Keratinocyte (primary cell): ENCODE results near the gene SHROOM3. TPM values are rescaled to one million over a fixed set of nuclear protein-coding genes. Genes with fewer than 3 reads are reported as not detected.

ENCODE experiments used
- DNase-seq: peaks from one replicate; pipeline ENCODE4 v3.0.0-alpha.2; 2011; ENCODE audit warnings: low read depth, missing footprints, low spot score
- FAIRE-seq: peaks from 2 replicates; lab custom pipeline; 2011; peaks lifted over from hg19 to GRCh38; lab: Jason Lieb, UNC
- H2AFZ ChIP-seq: 2 replicates; pipeline ENCODE4 v1.6.0; 2012; ENCODE audit warnings: low read length, control low read depth, inconsistent platforms; ENCODE audit not compliant: control insufficient read depth
- H3K27ac ChIP-seq: 2 replicates; pipeline ENCODE4 v1.5.1; 2011; ENCODE audit warnings: low read length; ENCODE audit not compliant: control insufficient read depth, insufficient read depth
- H3K27me3 ChIP-seq: 3 replicates; pipeline ENCODE4 v1.6.0; 2011; ENCODE audit warnings: low read length; ENCODE audit not compliant: control insufficient read depth, insufficient read depth; ENCODE audit errors: extremely low read depth
- H3K36me3 ChIP-seq, 2 experiments: 2 replicates in 1 of 2; 3 replicates in 1 of 2; pipeline ENCODE4 v1.5.1; 2011; ENCODE audit warnings: low read length in 2 of 2, mild to moderate bottlenecking in 1 of 2; ENCODE audit not compliant: control insufficient read depth in 2 of 2, insufficient read depth in 2 of 2; ENCODE audit errors: extremely low read depth in 1 of 2
- H3K4me1 ChIP-seq: 3 replicates; pipeline ENCODE4 v1.5.1; 2011; ENCODE audit warnings: low read length; ENCODE audit not compliant: control insufficient read depth, insufficient read depth; ENCODE audit errors: extremely low read depth
- H3K4me2 ChIP-seq: 3 replicates; pipeline ENCODE4 v1.6.0; 2011; ENCODE audit warnings: low read depth, low read length; ENCODE audit not compliant: control insufficient read depth, insufficient read depth; ENCODE audit errors: extremely low read depth
- H3K4me3 ChIP-seq, 3 experiments: fragments of 200-600 bp in 1 of 3; sonication (generic) in 1 of 3; 2 replicates in 2 of 3; 3 replicates in 1 of 3; pipeline ENCODE4 v1.5.1; 2011 to 2016; ENCODE audit warnings: low read length in 3 of 3, mild to moderate bottlenecking in 3 of 3, control low read depth in 2 of 3, inconsistent platforms in 1 of 3, low read depth in 1 of 3, mixed read lengths in 1 of 3, mixed run types in 1 of 3, moderate library complexity in 1 of 3; ENCODE audit not compliant: control insufficient read depth in 2 of 3, insufficient read depth in 2 of 3; ENCODE audit errors: extremely low read depth in 1 of 3
- H3K79me2 ChIP-seq: 2 replicates; pipeline ENCODE4 v1.6.0; 2012; ENCODE audit warnings: low read length; ENCODE audit not compliant: control insufficient read depth, insufficient read depth
- H3K9ac ChIP-seq: 3 replicates; pipeline ENCODE4 v1.6.0; 2011; ENCODE audit warnings: low read length; ENCODE audit not compliant: control insufficient read depth, insufficient read depth; ENCODE audit errors: extremely low read depth
- H3K9me1 ChIP-seq: 3 replicates; pipeline ENCODE4 v1.6.0; 2011; ENCODE audit warnings: low read length; ENCODE audit not compliant: control insufficient read depth, insufficient read depth; ENCODE audit errors: extremely low read depth
- H3K9me3 ChIP-seq: 2 replicates; pipeline ENCODE4 v1.5.1; 2012; ENCODE audit warnings: low read depth, low read length; ENCODE audit not compliant: control insufficient read depth
- H4K20me1 ChIP-seq: 3 replicates; pipeline ENCODE4 v1.6.0; 2011; ENCODE audit warnings: low read length; ENCODE audit not compliant: control insufficient read depth, insufficient read depth; ENCODE audit errors: extremely low read depth
- EZH2 ChIP-seq: IDR thresholded peaks from one replicate; pipeline ENCODE4 v1.6.1; 2012; ENCODE audit warnings: inconsistent platforms, mild to moderate bottlenecking, low read length, moderate library complexity
- dilution Hi-C: fragments of 300-500 bp; cut with MboI; formaldehyde crosslinking; loops from one replicate; pipeline ENCODE4 v1.7.0; 2020; ENCODE audit warnings: low sequenced_read_pairs; ENCODE audit not compliant: extremely low pct_ligation_motif_present
- polyA plus RNA-seq, 5 experiments: library from polyadenylated mRNA; depleted of rRNA in 3 of 5; stranded (reverse) in 3 of 5; stranded (forward) in 1 of 5; unstranded in 1 of 5; fragments of >200 nt; gene quantifications; 1 replicate in 1 of 5; 2 replicates in 3 of 5; 3 replicates in 1 of 5; pipeline versions ENCODE4 v1.2.1 to v1.2.3, GENCODE V29; 2011 to 2012; ENCODE audit warnings: missing spikeins in 2 of 5, low read depth in 1 of 5, low replicate concordance in 1 of 5
- TF ChIP-seq, protein P1 (sequence below), 3 experiments: IDR thresholded peaks in 1 of 3; conservative IDR thresholded peaks in 1 of 3; optimal IDR thresholded peaks in 1 of 3; 2 replicates in 2 of 3; 3 replicates in 1 of 3; pipeline versions ENCODE3 to v1.5.1; 2011; ENCODE audit warnings: low read length in 3 of 3, mild to moderate bottlenecking in 3 of 3, moderate library complexity in 2 of 3, control low read depth in 1 of 3, inconsistent platforms in 1 of 3; ENCODE audit not compliant: insufficient read depth in 2 of 3; ENCODE audit errors: extremely low read depth in 1 of 3

SHROOM3 gene
- polyA plus RNA-seq, 1 donor (not counting 4 experiments of a cell fraction or from before 2014, with no cell fraction given) = 4.9 TPM

GRCh38 chr4:76585897-76586360 lies 150.9 kb downstream of the SHROOM3 start:
- H4K20me1 ChIP-seq = no peaks in the 10 kb centered on the region
- DNase-seq = no peak
- FAIRE-seq = peak; percentile 20
- no peaks in the 10 kb centered on the region for H3K4me1 ChIP-seq
- H3K9ac ChIP-seq = peak overlapping the region; percentile 48
- H3K27me3 ChIP-seq = peaks cover 18% of the 10 kb centered on the region
- dilution Hi-C loops = no loop called here
- no peaks in the 10 kb centered on the region for H3K9me3 ChIP-seq
- peak overlapping the region; percentile 86 for H2AFZ ChIP-seq
- no peak for TF ChIP-seq EZH2
- TF ChIP-seq, protein P1, sequence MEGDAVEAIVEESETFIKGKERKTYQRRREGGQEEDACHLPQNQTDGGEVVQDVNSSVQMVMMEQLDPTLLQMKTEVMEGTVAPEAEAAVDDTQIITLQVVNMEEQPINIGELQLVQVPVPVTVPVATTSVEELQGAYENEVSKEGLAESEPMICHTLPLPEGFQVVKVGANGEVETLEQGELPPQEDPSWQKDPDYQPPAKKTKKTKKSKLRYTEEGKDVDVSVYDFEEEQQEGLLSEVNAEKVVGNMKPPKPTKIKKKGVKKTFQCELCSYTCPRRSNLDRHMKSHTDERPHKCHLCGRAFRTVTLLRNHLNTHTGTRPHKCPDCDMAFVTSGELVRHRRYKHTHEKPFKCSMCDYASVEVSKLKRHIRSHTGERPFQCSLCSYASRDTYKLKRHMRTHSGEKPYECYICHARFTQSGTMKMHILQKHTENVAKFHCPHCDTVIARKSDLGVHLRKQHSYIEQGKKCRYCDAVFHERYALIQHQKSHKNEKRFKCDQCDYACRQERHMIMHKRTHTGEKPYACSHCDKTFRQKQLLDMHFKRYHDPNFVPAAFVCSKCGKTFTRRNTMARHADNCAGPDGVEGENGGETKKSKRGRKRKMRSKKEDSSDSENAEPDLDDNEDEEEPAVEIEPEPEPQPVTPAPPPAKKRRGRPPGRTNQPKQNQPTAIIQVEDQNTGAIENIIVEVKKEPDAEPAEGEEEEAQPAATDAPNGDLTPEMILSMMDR (optimal IDR thresholded peaks at IDR 0.05 in 1 of 3, IDR thresholded peaks at IDR 0.05 in 1 of 3, conservative IDR thresholded peaks at IDR 0.05 in 1 of 3; ENCODE audit: extremely low read depth in 1 of 3, insufficient read depth in 2 of 3, low read length in 3 of 3) = peak in 2 of 3 experiments; percentile 18 to 33
- peak overlapping the region; percentile 85 for H3K4me2 ChIP-seq
- no peaks in the 10 kb centered on the region for H3K79me2 ChIP-seq
- no peaks in the 10 kb centered on the region for H3K9me1 ChIP-seq
- no peak overlapping the region for H3K27ac ChIP-seq
- H3K36me3 ChIP-seq = no peaks in the 10 kb centered on the region
- H3K4me3 ChIP-seq = peak overlapping the region; percentile 21 to 68 (median 52)

GRCh38 chr4:76588274-76588673 lies 153.2 kb downstream of the SHROOM3 start:
- Histone ChIP-seq H4K20me1 (no peaks in the 10 kb centered on the region), H3K36me3 (no peaks in the 10 kb centered on the region), H3K9me1 (no peaks in the 10 kb centered on the region), H3K27me3 (peaks cover 15% of the 10 kb centered on the region), H3K79me2 (no peaks in the 10 kb centered on the region), H3K4me3 (no peak overlapping the region), H3K9me3 (no peaks in the 10 kb centered on the region), H3K9ac (no peak overlapping the region), H2AFZ (no peak overlapping the region), H3K4me1 (no peaks in the 10 kb centered on the region), H3K27ac (no peak overlapping the region), H3K4me2 (no peak overlapping the region)
- TF ChIP-seq, protein P1 (optimal IDR thresholded peaks at IDR 0.05 in 1 of 3, IDR thresholded peaks at IDR 0.05 in 1 of 3, conservative IDR thresholded peaks at IDR 0.05 in 1 of 3; ENCODE audit: extremely low read depth in 1 of 3, insufficient read depth in 2 of 3, low read length in 3 of 3) = no peak
- no peak for TF ChIP-seq EZH2
- FAIRE-seq (no peak), DNase-seq (no peak)
- dilution Hi-C loops = no loop called here
